ENCODE data around the gene TMIE. TPM values are rescaled to one million over a fixed set of nuclear protein-coding genes. Genes with fewer than 3 reads are reported as not detected.
A peak's percentile ranks its signal among the peaks of the same experiment; 100 is the strongest.

Gene TMIE
- total and polyA plus RNA-seq, 4 donors, result 0.32 to 0.71 (median 0.57) TPM

GRCh38 chr3:46659285-46659684 is 41.9 kb upstream of the TMIE start:
- 89 to 93% methylated on average over 8 of the region's 8 CpGs for WGBS, 2 donors
- Histone ChIP-seq H3K9me3 (ENCODE audit: control insufficient read depth in 4 of 4, insufficient read depth in 3 of 4, low read length in 3 of 4) (no peaks in the 10 kb centered on the region), H3K27ac (ENCODE audit: low read depth in 1 of 2, low read length in 1 of 2) (no peak overlapping the region), H3K4me1 (ENCODE audit: control insufficient read depth in 5 of 5, insufficient read depth in 5 of 5, low read length in 5 of 5) (peaks cover 0 to 25% (median 11%) of the 10 kb centered on the region in 5 donors), H3K36me3 (ENCODE audit: control insufficient read depth in 4 of 4, insufficient read depth in 4 of 4, low read length in 4 of 4) (no peaks in the 10 kb centered on the region), H3K27me3 (ENCODE audit: control insufficient read depth in 3 of 3, insufficient read depth in 3 of 3, low read length in 2 of 3) (no peaks in the 10 kb centered on the region), H3K9ac (ENCODE audit: insufficient read depth in 1 of 2, low read length in 2 of 2) (no peak overlapping the region), H3K4me3 (no peak overlapping the region)
- no peak for ATAC-seq (ENCODE audit: insufficient read depth, low FRiP score)
- TF ChIP-seq CTCF (IDR thresholded peaks at IDR 0.05; ENCODE audit: control extremely low read depth, extremely low read depth), result no peak
- no peak for DNase-seq

GRCh38 chr3:46660003-46660402 is 41.2 kb upstream of the TMIE start:
- Histone ChIP-seq H3K4me3 (no peak overlapping the region), H3K27ac (ENCODE audit: low read depth in 1 of 2, low read length in 1 of 2) (no peak overlapping the region), H3K27me3 (ENCODE audit: control insufficient read depth in 3 of 3, insufficient read depth in 3 of 3, low read length in 2 of 3) (no peaks in the 10 kb centered on the region), H3K9ac (ENCODE audit: insufficient read depth in 1 of 2, low read length in 2 of 2) (no peak overlapping the region), H3K36me3 (ENCODE audit: control insufficient read depth in 4 of 4, insufficient read depth in 4 of 4, low read length in 4 of 4) (no peaks in the 10 kb centered on the region), H3K4me1 (ENCODE audit: control insufficient read depth in 5 of 5, insufficient read depth in 5 of 5, low read length in 5 of 5) (peaks cover 0 to 26% (median 11%) of the 10 kb centered on the region in 5 donors), H3K9me3 (ENCODE audit: control insufficient read depth in 4 of 4, insufficient read depth in 3 of 4, low read length in 3 of 4) (no peaks in the 10 kb centered on the region)
- WGBS, 2 donors, result 67 to 80% methylated on average over 6 of the region's 6 CpGs
- TF ChIP-seq CTCF (IDR thresholded peaks at IDR 0.05; ENCODE audit: control extremely low read depth, extremely low read depth), result no peak
- ATAC-seq (ENCODE audit: insufficient read depth, low FRiP score) (no peak), DNase-seq (no peak)

- ATAC-seq (ENCODE audit: insufficient read depth, low FRiP score), result no peak
- Histone ChIP-seq H3K4me1 (ENCODE audit: control insufficient read depth in 5 of 5, insufficient read depth in 5 of 5, low read length in 5 of 5) (peaks cover 0 to 26% (median 11%) of the 10 kb centered on the region in 5 donors), H3K27me3 (ENCODE audit: control insufficient read depth in 3 of 3, insufficient read depth in 3 of 3, low read length in 2 of 3) (no peaks in the 10 kb centered on the region), H3K36me3 (ENCODE audit: control insufficient read depth in 4 of 4, insufficient read depth in 4 of 4, low read length in 4 of 4) (no peaks in the 10 kb centered on the region), H3K9ac (ENCODE audit: insufficient read depth in 1 of 2, low read length in 2 of 2) (no peak overlapping the region), H3K4me3 (no peak overlapping the region), H3K27ac (ENCODE audit: low read depth in 1 of 2, low read length in 1 of 2) (no peak overlapping the region), H3K9me3 (ENCODE audit: control insufficient read depth in 4 of 4, insufficient read depth in 3 of 4, low read length in 3 of 4) (no peaks in the 10 kb centered on the region)
- peak in 1 of 3 donors; percentile 13 for DNase-seq
- TF ChIP-seq CTCF (IDR thresholded peaks at IDR 0.05; ENCODE audit: control extremely low read depth, extremely low read depth), result no peak
- 62 to 64% methylated on average over 9 of the region's 9 CpGs for WGBS, 2 donors
These were observed 40.4 kb upstream of the TMIE start for GRCh38 chr3:46660543-46661523.
